GM18951 (cell line): ENCODE measurements around the gene PARK7.

ENCODE experiments used
- POLR2A ChIP-seq: IDR thresholded peaks from 4 replicates; pipeline ENCODE4 v1.6.1; 2011; ENCODE audit warnings: mild to moderate bottlenecking; ENCODE audit not compliant: insufficient read length, insufficient read depth; ENCODE audit errors: extremely low read depth
- in situ Hi-C: fragments of 300-500 bp; cut with MboI; formaldehyde crosslinking; loops from one replicate; pipeline ENCODE4 v1.12.0; 2022; ENCODE audit warnings: low sequenced_read_pairs, mixed read lengths, inconsistent platforms; ENCODE audit not compliant: unreplicated experiment

The PARK7 gene

DNA sequence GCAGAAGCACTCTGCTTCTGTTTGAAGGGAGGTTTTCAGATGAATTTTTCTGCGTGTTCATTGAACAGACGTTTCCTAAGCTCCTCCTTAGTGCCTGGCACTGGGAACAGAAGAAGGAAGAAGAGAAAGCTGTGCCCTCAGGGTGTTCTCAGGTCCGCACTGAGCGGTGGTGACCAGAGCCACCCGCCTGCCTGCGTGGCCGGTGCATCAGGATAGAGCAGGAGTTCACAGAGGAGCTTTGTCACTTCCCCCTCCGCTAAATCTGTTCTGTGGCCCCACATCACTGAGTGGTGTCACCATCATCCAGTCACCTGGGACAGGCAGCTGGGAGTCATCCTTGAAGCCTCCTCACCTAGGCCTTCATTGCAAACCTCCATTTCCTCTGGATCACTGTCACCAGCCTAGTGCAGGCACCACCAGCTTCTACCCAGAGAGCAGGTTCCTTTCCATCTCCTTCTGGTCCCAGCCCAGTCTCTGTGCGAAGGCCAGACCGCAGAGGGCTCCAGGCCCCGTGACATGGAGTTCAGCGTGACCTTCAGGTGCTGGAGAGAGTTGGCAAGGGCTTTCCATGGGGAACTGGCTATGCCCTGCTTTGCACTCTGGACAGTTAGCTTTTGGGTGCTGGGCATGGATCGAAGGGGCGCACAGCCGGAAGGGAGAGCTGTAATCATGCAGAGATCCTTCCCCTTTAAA, 21.7 kb downstream of the PARK7 start:
- in situ Hi-C loops: no loop called here
- TF ChIP-seq POLR2A: no peak

DNA sequence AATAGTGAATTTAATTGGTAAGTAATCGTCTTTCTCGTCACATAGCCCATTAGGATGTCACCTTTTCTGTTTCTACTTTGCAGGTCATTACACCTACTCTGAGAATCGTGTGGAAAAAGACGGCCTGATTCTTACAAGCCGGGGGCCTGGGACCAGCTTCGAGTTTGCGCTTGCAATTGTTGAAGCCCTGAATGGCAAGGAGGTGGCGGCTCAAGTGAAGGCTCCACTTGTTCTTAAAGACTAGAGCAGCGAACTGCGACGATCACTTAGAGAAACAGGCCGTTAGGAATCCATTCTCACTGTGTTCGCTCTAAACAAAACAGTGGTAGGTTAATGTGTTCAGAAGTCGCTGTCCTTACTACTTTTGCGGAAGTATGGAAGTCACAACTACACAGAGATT, 23.3 kb downstream of the PARK7 start:
- no peak for TF ChIP-seq POLR2A
- in situ Hi-C loops: no loop called here

DNA sequence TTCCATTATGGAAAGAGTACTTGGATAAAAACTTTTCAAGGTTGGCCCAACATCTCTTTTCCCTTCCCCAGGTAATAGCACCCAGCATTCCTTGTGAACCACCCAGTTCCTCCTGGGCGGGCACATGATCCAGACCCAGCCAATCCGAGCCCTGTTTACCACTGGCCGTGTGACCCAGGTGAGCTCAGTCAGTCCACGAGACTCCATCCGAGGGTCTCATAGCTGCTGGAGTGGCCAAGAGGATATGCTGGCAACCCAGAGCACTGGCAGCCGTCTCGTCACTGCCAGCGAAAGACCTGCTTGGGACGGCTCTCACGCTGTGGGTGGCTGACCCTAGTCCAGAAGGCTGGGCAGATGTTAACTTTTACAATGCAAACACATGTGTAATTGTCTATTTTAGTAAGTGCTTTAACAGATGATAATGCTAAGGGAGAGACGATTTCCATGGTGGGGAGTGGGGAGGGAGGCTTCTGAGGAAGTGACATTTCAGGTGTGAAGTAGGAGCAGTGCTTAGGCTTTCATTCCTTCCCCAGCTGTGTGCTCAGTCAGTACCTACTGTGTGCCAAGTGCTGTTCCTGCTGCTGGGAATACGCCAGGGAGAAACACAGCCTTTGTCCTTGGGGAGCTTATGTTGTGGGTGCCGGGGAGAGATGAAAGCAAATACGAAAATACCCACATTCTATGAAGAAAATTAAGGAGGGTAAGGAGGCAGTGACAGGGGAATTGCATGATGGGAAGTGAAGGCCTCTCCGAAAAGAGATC, 24.5 kb downstream of the PARK7 start:
- TF ChIP-seq POLR2A: no peak
- in situ Hi-C loops: no loop called here

DNA sequence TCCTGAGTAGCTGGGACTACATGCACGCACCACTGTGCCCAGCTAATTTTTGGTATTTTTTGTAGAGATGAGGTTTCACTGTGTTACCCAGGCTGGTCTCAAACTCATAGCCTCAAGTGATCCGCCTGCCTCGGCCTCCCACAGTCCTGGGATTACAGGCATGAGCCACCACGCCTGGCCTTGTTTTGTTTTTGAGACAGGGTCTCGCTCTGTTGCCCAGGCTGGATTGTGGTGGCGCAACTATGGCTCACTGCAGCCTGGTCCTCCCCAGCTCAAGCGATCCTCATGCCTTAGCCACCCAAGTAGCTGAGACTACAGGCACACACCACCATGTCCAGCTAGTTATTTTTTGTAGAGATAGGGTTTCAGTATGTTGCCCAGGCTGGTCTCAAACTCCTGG, 26.0 kb downstream of the PARK7 start:
- in situ Hi-C loops: no loop called here

DNA sequence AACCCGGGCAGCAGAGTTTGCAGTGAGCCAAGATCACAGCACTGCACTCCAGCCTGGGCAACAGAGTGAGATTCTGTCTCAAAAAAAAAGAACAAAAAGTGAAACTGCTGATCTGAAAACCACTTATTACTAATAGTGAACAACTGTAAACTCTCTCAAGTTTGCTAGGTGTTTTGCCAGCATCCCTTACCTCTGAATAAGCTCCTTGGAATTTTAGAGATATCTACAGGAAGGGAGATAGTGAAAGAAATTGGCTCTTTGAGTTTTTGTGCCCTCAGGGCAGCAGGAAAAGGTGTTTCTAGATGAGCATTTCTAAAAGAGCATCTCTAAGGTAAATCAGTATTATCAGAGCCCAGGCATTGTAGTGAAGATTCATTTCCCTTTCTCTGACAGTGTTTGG, 27.1 kb downstream of the PARK7 start:
- in situ Hi-C loops: no loop called here
- TF ChIP-seq POLR2A: no peak

More for the DNA sequence above, 26.0 kb downstream of the PARK7 start:
- TF ChIP-seq POLR2A: no peak

DNA sequence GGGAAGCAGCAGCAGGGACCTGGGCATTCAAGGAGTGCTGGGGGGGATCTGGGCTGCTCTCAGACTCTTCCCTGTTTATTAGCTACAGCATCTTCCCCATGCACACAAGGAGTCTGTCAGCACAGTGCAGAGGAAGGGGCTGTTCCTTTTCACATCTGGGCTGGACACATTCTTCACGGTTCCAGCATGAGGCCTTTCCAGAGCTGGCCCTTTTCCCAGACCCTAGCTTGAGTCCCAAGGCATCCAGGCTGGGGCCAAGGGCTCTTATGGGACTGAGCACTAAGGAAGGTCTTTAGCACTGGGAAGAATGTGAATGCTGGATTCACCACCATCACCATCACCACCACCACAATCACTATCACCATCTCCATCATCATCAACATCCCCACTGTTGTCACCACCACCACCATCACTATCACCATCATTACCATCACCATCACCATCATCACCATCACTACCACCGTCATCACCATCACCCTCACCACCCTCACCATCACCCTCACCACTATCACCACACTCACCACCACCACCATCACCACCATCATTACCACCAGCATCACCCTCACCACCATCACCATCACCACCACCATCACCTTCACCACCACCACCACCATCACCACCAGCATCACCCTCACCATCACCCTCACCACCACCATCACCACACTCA, 28.4 kb downstream of the PARK7 start:
- no peak for TF ChIP-seq POLR2A
- in situ Hi-C loops: no loop called here

DNA sequence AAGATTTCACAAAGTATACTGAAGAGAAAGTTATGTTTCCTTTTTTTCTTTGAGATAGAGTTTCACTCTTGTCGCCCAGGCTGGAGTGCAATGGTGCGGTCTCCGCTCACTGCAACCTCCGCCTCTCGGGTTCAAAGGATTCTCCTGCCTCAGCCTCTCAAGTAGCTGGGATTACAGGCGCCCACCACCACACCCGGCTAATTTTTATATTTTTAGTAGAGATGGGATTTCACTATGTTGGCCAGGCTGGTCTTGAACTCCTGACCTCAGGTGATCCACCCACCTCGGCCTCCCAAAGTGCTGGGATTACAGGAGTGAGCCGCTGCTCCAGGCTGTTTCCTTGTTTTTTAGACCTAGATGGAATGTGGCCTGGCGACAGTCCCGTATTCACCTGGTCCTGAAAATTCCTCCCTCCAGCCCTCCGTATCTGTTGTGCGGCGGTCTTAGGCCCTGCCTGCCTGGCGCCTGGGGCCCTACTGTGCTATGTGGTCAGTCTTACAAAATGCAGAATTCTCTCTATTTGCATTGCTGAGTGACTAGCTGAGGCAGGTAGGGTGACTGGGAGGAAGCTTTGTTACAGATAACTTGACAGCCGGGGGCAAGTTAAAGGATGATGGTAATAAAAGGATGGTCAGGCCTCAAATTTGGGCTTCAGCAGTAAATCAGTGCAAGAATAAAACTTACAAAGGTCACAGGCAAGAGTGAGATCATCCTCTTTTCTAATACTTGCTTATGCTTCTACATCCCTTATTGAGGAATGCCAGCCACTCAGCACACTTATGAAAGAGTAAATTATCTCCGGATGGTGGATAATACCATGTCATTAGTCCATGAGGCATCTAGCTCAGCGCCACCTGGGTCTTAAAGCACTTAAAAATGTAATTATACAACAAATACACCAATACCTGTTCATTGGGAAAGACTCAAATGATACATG, 30.3 kb downstream of the PARK7 start:
- in situ Hi-C loops: no loop called here
- TF ChIP-seq POLR2A: no peak

DNA sequence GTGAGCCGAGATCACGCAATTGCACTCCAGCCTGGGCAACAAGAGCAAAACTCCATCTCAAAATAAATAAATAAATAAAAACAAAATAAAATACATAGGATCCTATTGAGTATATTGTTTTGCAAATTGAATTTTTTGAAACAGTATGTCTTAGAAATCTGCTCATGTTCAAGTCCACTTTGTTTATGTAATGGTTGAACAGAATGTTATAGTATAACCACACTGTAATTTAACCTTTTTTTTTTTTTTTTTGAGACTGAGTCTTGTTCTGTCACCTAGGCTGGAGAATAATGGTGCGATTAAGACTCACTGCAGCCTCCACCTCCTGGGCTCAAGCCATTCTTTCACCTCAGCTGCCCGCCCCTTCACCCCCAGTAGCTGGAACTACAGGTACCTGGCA, 31.4 kb downstream of the PARK7 start:
- no peak for TF ChIP-seq POLR2A
- in situ Hi-C loops: no loop called here

DNA sequence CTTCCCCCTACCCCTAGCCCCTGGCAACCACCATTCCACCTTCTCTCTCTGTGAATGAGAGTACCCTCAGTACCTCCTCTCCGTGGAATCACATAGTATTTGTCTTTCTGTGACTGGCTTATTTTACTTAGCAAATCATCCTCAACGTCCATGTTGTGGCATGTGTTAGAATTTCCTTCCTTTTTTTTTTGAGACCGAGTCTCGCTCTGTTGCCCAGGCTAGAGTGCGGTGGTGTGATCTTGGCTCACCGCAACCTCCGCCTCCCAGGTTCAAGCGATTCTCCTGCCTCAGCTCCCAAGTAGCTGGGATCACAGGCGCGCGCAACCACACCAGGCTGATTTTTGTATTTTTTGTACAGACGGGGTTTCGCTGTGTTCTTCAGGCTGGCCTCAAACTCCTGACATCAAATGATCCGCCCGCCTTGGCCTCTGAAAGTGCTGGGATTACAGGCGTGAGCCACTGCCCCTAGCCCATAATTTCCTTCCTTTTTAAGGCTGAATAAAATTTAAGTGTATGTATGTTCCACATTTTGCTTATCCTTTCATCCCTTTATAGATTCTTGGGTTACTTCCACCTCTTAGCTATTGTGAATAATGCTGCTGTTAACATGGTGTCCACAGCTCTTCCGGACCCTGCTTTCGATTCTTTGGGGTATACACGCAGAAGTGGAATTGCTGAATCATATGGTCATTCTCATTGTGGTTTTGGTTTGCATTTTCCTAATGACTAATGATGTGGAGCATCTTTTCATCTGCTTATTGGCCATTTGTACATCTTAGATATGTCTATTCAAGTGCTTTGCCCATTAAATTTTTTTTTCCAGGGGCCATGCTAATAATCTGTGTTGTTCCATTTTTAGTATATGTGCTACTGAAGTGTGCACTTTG, 32.3 kb downstream of the PARK7 start:
- in situ Hi-C loops: no loop called here

DNA sequence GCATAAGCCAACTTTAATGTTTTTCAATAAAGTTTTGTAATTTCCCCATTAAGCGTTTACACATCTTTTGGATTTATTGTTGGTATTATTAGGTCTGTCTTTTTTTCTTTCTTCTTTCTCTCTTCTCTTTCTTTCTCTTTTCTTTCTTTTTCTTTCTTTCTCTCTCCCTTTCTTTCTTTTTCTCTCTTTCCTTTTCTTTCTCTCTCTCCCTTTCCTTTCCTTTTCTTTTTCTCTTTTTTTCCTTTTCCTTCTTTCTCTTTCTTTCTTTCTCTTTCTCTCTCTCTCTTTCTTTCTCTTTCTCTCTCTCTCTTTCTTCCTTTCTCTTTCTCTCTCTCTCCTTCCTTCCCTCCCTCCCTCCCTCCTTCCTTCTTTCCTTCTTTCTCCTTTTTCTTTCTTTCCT, 33.3 kb downstream of the PARK7 start:
- TF ChIP-seq POLR2A: no peak
- in situ Hi-C loops: no loop called here

More for the DNA sequence above, 32.3 kb downstream of the PARK7 start:
- TF ChIP-seq POLR2A: no peak

DNA sequence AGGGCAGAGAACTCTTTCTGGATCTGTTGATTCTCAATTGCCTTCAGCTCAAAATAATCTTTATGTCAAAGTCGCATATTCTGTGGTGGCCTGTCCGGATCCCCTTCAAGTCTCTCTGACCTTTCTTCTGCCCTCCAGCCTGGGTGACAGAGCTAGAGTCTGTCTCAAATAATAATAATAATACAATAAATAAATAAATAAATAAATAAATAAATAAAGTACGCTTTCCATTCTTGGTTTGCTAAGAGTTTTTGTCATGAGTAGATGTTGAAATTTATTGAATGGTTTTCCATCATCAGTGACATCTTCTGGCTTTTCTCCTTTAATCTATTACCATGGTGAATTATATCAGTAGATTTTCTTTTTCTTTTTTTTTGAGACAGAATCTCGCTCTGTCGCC, 33.9 kb downstream of the PARK7 start:
- in situ Hi-C loops: no loop called here
- no peak for TF ChIP-seq POLR2A

DNA sequence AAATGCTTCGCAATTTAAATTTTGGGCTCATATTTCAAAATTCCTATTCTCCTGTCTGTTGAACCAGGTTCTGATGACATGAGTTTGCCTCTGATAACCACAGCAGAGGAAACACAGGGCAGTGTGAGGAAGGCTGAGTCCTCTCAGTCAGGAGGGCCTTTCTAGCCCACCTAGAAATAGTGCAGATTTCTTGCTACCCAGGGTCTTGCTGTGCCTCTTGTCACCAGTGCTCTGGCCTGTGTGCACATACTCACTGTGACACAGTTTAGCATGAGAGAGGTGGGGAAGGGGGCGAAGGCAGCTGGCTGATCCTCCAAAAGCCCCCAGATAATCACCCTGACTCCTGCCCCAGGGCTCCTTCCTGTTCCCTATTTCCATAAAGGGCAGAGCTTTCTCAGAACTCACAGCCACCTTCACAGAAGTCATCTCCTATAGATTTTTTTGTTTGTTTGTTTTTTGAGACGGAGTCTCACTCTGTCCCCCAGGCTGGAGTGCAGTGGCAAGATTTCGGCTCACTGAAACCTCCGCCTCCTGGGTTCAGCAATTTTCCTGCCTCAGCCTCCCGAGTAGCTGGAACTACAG, 40.9 kb downstream of the PARK7 start:
- TF ChIP-seq POLR2A: no peak
- in situ Hi-C loops: loop anchor here (25.0 kb wide), 1 partner anchor 835 kb away; no protein-coding TSS in a partner anchor

DNA sequence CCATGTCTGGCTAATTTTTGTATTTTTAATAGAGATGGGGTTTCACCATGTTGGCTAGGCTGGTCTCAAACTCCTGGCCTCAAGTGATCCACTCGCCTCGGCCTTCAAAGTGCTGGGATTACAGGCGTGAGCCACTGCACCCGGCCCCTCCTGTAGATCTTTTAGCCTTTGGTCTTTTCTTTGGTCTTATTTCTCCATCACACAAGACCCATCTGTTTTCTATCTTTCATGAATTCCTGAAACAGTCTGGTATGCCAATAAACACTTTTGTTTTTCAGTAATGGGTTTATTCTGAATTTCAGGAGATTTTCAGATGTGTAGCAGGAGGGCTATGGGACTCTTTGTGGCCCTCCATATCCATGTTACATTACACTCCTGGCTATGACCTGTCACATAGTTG, 41.4 kb downstream of the PARK7 start:
- no peak for TF ChIP-seq POLR2A

More for the DNA sequence above, 41.4 kb downstream of the PARK7 start:
- in situ Hi-C loops: loop anchor here (25.0 kb wide), 1 partner anchor 834 kb away; no protein-coding TSS in a partner anchor
